Measurements from ENCODE around the gene NUDT16. TPM values are rescaled to one million over a fixed set of nuclear protein-coding genes. Genes with fewer than 3 reads are reported as not detected.
"Not testable (repeated sequence)": the region's sequence is repeated elsewhere in the genome, so short reads cannot be mapped to it uniquely, and the experiment has no call there.

NUDT16 gene
- total and polyA plus RNA-seq, 2 experiments from 2014 or later = 11.7 to 14.4 TPM

DNA sequence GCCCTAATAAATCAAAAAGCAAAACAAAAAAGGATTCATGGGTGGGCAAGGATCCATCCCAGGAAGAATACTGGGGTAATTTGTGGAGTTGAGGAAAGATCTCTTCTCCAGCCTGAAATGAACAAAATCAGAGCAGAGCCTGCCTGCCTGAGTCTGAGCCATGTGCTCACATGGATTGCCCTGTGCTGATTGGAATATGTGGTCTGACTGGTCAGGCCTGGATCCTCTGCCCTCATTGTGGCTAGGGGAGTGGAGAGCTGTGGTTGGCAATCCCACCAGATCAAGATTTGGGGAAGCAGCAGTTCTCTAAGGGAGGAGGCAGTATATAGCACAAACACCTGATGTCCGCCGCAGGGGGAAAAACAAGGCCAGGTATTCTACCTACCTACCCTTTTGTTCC lies 6.8 kb upstream of the NUDT16 start:
- in situ Hi-C loops (cut with MboI) = no loop called here
- H3K4me3 ChIP-seq = no peak overlapping the region
- H2AFZ ChIP-seq = no peak overlapping the region
- H3K27ac ChIP-seq = no peak overlapping the region
- no peaks in the 10 kb centered on the region for H3F3A ChIP-seq (ENCODE audit: insufficient read depth)
- peaks cover 6% of the 10 kb centered on the region; the same call in 1 of the 2 replicates for H3K36me3 ChIP-seq (ENCODE audit: low read depth)
- no peak for TF ChIP-seq EZH2 (IDR thresholded peaks at IDR 0.05; ENCODE audit: insufficient read depth, poor library complexity, severe bottlenecking)
- no peak for TF ChIP-seq EZH2phosphoT487 (IDR thresholded peaks at IDR 0.05; ENCODE audit: insufficient read depth, low read depth)
- H3K27me3 ChIP-seq (replicated peaks; ENCODE audit: insufficient read depth) = no peaks in the 10 kb centered on the region
- H3K9ac ChIP-seq = no peak overlapping the region
- no peaks in the 10 kb centered on the region for H3K4me1 ChIP-seq (ENCODE audit: insufficient read depth)
- H3K9me3 ChIP-seq (ENCODE audit: low read depth) = no peaks in the 10 kb centered on the region
- peaks cover 18% of the 10 kb centered on the region for H3K79me2 ChIP-seq (ENCODE audit: insufficient read depth)
- no peak for DNase-seq
- H4K20me1 ChIP-seq (ENCODE audit: insufficient read depth) = no peaks in the 10 kb centered on the region
- no peak overlapping the region for H3K4me2 ChIP-seq (ENCODE audit: unreplicated experiment)
- 96 to 100% methylated on average over 2 of the region's 2 CpGs for WGBS, 2 experiments (ENCODE audit: low coverage in 1 of 2, low lambda C conversion rate in 2 of 2, missing lambda C conversion rate in 2 of 2)
- H3K9me2 ChIP-seq (ENCODE audit: insufficient read depth) = no peaks in the 10 kb centered on the region

DNA sequence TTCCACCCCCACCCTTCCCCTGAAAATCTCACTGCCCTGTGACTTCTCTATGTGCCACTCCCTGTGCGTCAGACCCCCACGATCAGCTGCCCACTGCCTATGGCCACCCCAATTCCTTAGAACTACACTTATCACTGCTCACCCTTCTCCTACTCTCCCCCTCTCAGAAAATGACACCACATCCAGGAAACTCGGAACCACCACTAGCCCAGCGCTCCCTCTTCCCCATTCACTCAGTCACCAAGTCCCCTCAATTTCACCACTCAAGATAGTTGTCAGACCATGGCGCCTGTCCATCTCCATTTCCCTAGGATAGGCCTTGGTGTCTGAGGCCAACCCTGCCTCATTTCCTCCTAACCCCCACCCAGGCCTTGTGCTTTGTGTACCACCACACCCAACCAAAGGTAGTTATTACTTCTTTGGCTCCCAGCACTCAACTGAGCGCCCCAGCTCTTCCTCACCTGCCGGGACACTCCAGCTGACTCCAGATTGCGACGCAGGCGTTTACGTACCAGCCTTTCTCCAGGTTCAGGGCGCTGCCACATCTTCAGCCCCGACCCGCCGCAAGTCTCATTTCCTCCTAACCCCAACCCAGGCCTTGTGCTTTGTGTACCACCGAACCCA lies 641 bp upstream of the NUDT16 start:
- Histone ChIP-seq H3K27ac (peak overlapping the region; percentile 69), H3K4me3 (peak overlapping the region; percentile 97), H3K79me2 (ENCODE audit: insufficient read depth) (peaks cover 42% of the 10 kb centered on the region), H2AFZ (peak overlapping the region; percentile 95), H3K4me2 (ENCODE audit: unreplicated experiment) (peak overlapping the region; percentile 90), H3K9ac (peak overlapping the region; percentile 96)
- in situ Hi-C loops (cut with MboI); H3K4me1 ChIP-seq (ENCODE audit: insufficient read depth); H4K20me1 ChIP-seq (ENCODE audit: insufficient read depth); H3K27me3 ChIP-seq (replicated peaks; ENCODE audit: insufficient read depth); H3K36me3 ChIP-seq (ENCODE audit: low read depth); H3K9me2 ChIP-seq (ENCODE audit: insufficient read depth); H3F3A ChIP-seq (ENCODE audit: insufficient read depth); H3K9me3 ChIP-seq (ENCODE audit: low read depth): not testable (repeated sequence)
- WGBS, 2 experiments (ENCODE audit: low coverage in 1 of 2, low lambda C conversion rate in 2 of 2, missing lambda C conversion rate in 2 of 2) = 17 to 18% methylated on average over 16 of the region's 16 CpGs
- DNase-seq = peak; percentile 28

DNA sequence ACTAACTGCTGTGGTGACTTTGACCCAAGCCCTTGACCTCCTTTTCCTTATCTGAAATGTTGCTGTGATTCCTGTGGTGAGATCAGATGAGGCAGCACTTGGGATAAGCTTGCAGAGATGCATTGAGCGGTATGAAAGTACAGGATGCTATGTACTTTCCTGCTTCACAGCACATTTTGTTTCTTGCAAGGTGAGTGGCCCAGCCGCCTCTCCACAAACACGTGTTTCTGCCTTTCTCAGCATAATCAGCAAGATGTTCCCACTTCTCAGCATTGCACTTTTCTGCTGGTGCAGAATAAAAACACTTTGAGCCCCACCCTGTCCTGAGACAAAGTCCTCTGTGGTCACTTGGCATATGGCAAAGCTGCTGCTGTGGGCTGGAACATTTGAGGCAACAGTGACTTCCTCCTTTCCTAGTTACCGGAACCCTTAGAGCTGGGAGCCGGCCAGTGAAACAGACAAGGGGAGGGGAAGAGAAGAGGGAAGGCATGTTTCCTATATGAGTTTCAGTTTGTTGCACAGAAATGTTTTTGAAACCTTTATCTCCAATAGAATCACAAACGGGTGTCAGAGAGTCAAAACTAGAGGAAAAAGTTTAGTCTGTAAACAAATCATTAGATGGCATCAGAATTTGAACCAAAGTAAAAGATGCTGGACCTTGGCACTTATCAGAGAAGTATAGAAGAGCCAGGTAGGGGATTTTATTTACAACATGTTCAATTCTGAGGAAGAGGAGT lies 5.0 kb downstream of the NUDT16 start:
- TF ChIP-seq EZH2 (IDR thresholded peaks at IDR 0.05; ENCODE audit: insufficient read depth, poor library complexity, severe bottlenecking) (no peak), EZH2phosphoT487 (IDR thresholded peaks at IDR 0.05; ENCODE audit: insufficient read depth, low read depth) (no peak)
- H3K27ac ChIP-seq = no peak overlapping the region
- in situ Hi-C loops (cut with MboI) = no loop called here
- H3K9me3 ChIP-seq (ENCODE audit: low read depth) = no peaks in the 10 kb centered on the region
- H3K9me2 ChIP-seq (ENCODE audit: insufficient read depth) = no peaks in the 10 kb centered on the region
- DNase-seq = no peak
- no peaks in the 10 kb centered on the region for H3K27me3 ChIP-seq (replicated peaks; ENCODE audit: insufficient read depth)
- H3F3A ChIP-seq (ENCODE audit: insufficient read depth) = 0 out of 2 replicates have a peak, but pooled peaks cover 11% of the 10 kb centered on the region
- no peaks in the 10 kb centered on the region for H4K20me1 ChIP-seq (ENCODE audit: insufficient read depth)
- no peak overlapping the region for H3K9ac ChIP-seq
- H3K79me2 ChIP-seq (ENCODE audit: insufficient read depth) = peaks cover 11% of the 10 kb centered on the region
- no peak overlapping the region for H3K4me3 ChIP-seq
- H3K4me2 ChIP-seq (ENCODE audit: unreplicated experiment) = no peak overlapping the region
- peaks cover 22% of the 10 kb centered on the region for H3K4me1 ChIP-seq (ENCODE audit: insufficient read depth)
- no peaks in the 10 kb centered on the region for H3K36me3 ChIP-seq (ENCODE audit: low read depth)
- H2AFZ ChIP-seq = no peak overlapping the region
- 64 to 65% methylated on average over 6 of the region's 6 CpGs for WGBS, 2 experiments (ENCODE audit: low coverage in 1 of 2, low lambda C conversion rate in 2 of 2, missing lambda C conversion rate in 2 of 2)

- no peak for TF ChIP-seq EZH2phosphoT487 (IDR thresholded peaks at IDR 0.05; ENCODE audit: insufficient read depth, low read depth)
- TF ChIP-seq EZH2 (IDR thresholded peaks at IDR 0.05; ENCODE audit: insufficient read depth, poor library complexity, severe bottlenecking) = no peak
- Histone ChIP-seq H3K9me3 (ENCODE audit: low read depth) (no peaks in the 10 kb centered on the region), H3K36me3 (ENCODE audit: low read depth) (no peaks in the 10 kb centered on the region), H3K9ac (no peak overlapping the region), H3K9me2 (ENCODE audit: insufficient read depth) (no peaks in the 10 kb centered on the region), H3F3A (ENCODE audit: insufficient read depth) (0 out of 2 replicates have a peak, but pooled peaks cover 11% of the 10 kb centered on the region), H3K79me2 (ENCODE audit: insufficient read depth) (peaks cover 2% of the 10 kb centered on the region), H3K4me1 (ENCODE audit: insufficient read depth) (peaks cover 16% of the 10 kb centered on the region; the same call in 1 of the 2 replicates), H3K27ac (no peak overlapping the region), H3K27me3 (replicated peaks; ENCODE audit: insufficient read depth) (no peaks in the 10 kb centered on the region), H2AFZ (0 out of 2 replicates have a peak overlapping the region, but pooled peaks have one; percentile 1), H4K20me1 (ENCODE audit: insufficient read depth) (no peaks in the 10 kb centered on the region), H3K4me2 (ENCODE audit: unreplicated experiment) (no peak overlapping the region), H3K4me3 (no peak overlapping the region)
- DNase-seq = no peak
- in situ Hi-C loops (cut with MboI) = no loop called here
- 48 to 55% methylated on average over 1 of the region's 1 CpG for WGBS, 2 experiments (ENCODE audit: low coverage in 1 of 2, low lambda C conversion rate in 2 of 2, missing lambda C conversion rate in 2 of 2)
Measured at GRCh38 chr3:131387796-131388489, 6.4 kb downstream of the NUDT16 start.
